ENCODE measurements around the gene FGF22. TPM values are rescaled to one million over a fixed set of nuclear protein-coding genes. Genes with fewer than 3 reads are reported as not detected.
A peak's percentile ranks its signal among the peaks of the same experiment; 100 is the strongest.
"Not testable (repeated sequence)": the region's sequence is repeated elsewhere in the genome, so short reads cannot be mapped to it uniquely, and the experiment has no call there.

FGF22 gene
- total and polyA plus RNA-seq, 7 experiments from 2014 or later, result 0.17 to 1.8 (median 0.95) TPM; not detected in 3

DNA sequence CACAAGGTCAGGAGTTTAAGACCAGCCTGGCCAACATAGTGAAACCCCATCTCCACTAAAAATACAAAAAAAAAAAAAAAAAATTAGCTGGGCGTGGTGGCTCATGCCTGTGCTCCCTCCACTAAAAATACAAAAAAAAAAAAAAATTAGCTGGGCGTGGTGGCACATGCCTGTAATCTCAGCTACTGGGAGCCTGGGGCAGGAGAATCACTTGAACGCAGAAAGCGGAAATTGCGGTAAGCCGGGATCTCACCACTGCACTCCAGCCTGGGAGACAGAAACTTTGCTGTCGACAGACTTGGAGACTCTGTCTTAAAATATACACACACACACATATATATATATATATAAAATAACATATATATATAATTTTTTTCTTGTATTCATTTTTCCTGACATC lies 13.1 kb upstream of the FGF22 start:
- H3K9me3 ChIP-seq (ENCODE audit: control insufficient read depth in 2 of 3, low read length in 3 of 3); H3K27me3 ChIP-seq (ENCODE audit: control insufficient read depth in 2 of 2, insufficient read depth in 2 of 2, low read length in 2 of 2); H3K27ac ChIP-seq (ENCODE audit: low read depth, low read length); DNase-seq; H3K4me3 Mint-ChIP-seq; H3K27me3 Mint-ChIP-seq; ATAC-seq; POLR2A ChIA-PET; H3K27ac Mint-ChIP-seq; H3K9me3 Mint-ChIP-seq; H3K4me1 ChIP-seq (ENCODE audit: control insufficient read depth in 2 of 2, insufficient read depth in 2 of 2, low read length in 2 of 2); H3K4me3 ChIP-seq (ENCODE audit: low read length); intact Hi-C loops (cut with micrococcal nuclease): not testable (repeated sequence)
- CTCF ChIA-PET, result interaction anchor here (0.6 to 1.0 kb wide), 2 partner anchors 39 to 134 kb away, joined by 3 to 7 read pairs; no protein-coding TSS in a partner anchor
- peaks cover 0 to 80% (median 6%) of the 10 kb centered on the region in 3 experiments for H3K36me3 ChIP-seq (ENCODE audit: control insufficient read depth in 2 of 3, insufficient read depth in 3 of 3, low read length in 3 of 3)
- peaks cover 4 to 26% (median 10%) of the 10 kb centered on the region in 5 donors for H3K36me3 Mint-ChIP-seq
- peaks cover 10 to 25% (median 19%) of the 10 kb centered on the region in 7 donors for H3K4me1 Mint-ChIP-seq

DNA sequence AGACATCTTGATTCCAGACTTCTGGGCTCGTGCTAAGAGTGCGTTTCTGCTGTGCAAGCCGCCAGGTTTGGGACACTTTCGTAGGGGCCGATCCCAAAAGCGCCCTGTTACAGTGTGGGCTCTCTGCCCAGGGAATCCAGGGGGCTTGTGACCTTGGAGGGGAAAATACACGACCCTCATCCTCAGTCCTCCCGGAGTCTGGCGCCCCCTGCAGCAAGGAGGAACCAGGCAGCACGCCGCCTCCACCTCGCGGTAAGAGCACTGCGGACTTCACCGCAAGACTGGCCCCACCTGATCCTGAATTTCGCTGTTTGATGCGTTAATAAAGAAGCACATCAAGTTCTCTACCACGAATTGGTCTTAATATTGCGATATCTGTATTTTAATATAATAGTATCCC lies 11.5 kb upstream of the FGF22 start:
- Histone ChIP-seq H3K4me3 (ENCODE audit: low read length) (no peak overlapping the region), H3K36me3 (ENCODE audit: control insufficient read depth in 2 of 3, insufficient read depth in 3 of 3, low read length in 3 of 3) (peaks cover 0 to 64% (median 6%) of the 10 kb centered on the region in 3 experiments), H3K9me3 (ENCODE audit: control insufficient read depth in 2 of 3, low read length in 3 of 3) (no peaks in the 10 kb centered on the region), H3K4me1 (ENCODE audit: control insufficient read depth in 2 of 2, insufficient read depth in 2 of 2, low read length in 2 of 2) (peaks cover 0 to 8% of the 10 kb centered on the region in 2 donors), H3K27ac (ENCODE audit: low read depth, low read length) (no peak overlapping the region), H3K27me3 (ENCODE audit: control insufficient read depth in 2 of 2, insufficient read depth in 2 of 2, low read length in 2 of 2) (no peaks in the 10 kb centered on the region)
- Mint-ChIP-seq H3K36me3 (peaks cover 4 to 26% (median 10%) of the 10 kb centered on the region in 5 donors), H3K27me3 (no peaks in the 10 kb centered on the region), H3K4me1 (peaks cover 10 to 32% (median 19%) of the 10 kb centered on the region in 7 donors), H3K4me3 (no peak overlapping the region), H3K27ac (no peak overlapping the region), H3K9me3 (peaks cover 0 to 2% (median 0%) of the 10 kb centered on the region in 11 donors)
- no peak for DNase-seq
- no peak for ATAC-seq
- ChIA-PET CTCF (interaction anchor here (0.7 kb wide), 1 partner anchor 27 kb away, joined by 4 read pairs; no protein-coding TSS in a partner anchor), POLR2A (no interaction called here)
- intact Hi-C loops (cut with micrococcal nuclease), result no loop called here

DNA sequence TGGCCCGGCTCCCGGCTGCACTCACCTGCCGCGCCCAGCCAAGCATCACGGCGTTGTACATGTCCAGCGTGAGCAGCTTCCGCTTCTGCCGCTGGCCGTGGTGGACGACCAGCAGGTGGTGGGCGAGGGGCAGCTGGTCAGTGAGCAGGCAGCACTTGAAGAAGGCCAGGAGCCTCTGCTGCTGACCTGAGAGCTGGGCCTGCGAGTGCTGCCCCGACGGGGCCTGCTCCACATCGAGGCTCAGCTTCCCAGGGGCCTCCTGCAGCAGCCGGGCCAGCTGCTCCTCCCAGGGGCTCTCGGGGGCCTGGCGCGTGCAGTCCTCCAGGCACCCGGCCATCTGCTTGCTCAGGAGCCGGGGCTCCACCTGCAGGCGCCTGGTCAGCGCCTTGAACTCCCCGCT lies 10.2 kb upstream of the FGF22 start:
- H3K36me3 ChIP-seq (ENCODE audit: control insufficient read depth in 2 of 3, insufficient read depth in 3 of 3, low read length in 3 of 3), result peaks cover 0 to 50% (median 6%) of the 10 kb centered on the region in 3 experiments
- CTCF ChIA-PET; ATAC-seq; H3K27me3 ChIP-seq (ENCODE audit: control insufficient read depth in 2 of 2, insufficient read depth in 2 of 2, low read length in 2 of 2); H3K4me3 Mint-ChIP-seq; H3K4me3 ChIP-seq (ENCODE audit: low read length); H3K27me3 Mint-ChIP-seq; H3K9me3 ChIP-seq (ENCODE audit: control insufficient read depth in 2 of 3, low read length in 3 of 3); H3K27ac ChIP-seq (ENCODE audit: low read depth, low read length); H3K27ac Mint-ChIP-seq; DNase-seq; intact Hi-C loops (cut with micrococcal nuclease); H3K9me3 Mint-ChIP-seq: not testable (repeated sequence)
- peaks cover 4 to 19% (median 10%) of the 10 kb centered on the region in 5 donors for H3K36me3 Mint-ChIP-seq
- peaks cover 18 to 42% (median 26%) of the 10 kb centered on the region in 7 donors for H3K4me1 Mint-ChIP-seq
- peaks cover 6 to 13% of the 10 kb centered on the region in 2 donors for H3K4me1 ChIP-seq (ENCODE audit: control insufficient read depth in 2 of 2, insufficient read depth in 2 of 2, low read length in 2 of 2)
- POLR2A ChIA-PET, result interaction anchor here (1.2 kb wide), 1 partner anchor 9 kb away, joined by 3 read pairs; no protein-coding TSS in a partner anchor

- POLR2A ChIA-PET, result interaction anchor here (1.2 to 2.0 kb wide), 2 partner anchors 8 to 30 kb away, joined by 3 to 5 read pairs; no protein-coding TSS in a partner anchor
- Mint-ChIP-seq H3K27ac (peak overlapping the region in 2 of 9 donors; percentile 18 to 52), H3K9me3 (peaks cover 0 to 2% (median 0%) of the 10 kb centered on the region in 11 donors), H3K27me3 (no peaks in the 10 kb centered on the region), H3K36me3 (peaks cover 4 to 19% (median 10%) of the 10 kb centered on the region in 5 donors), H3K4me3 (peak overlapping the region in 5 of 10 donors; percentile 16 to 95 (median 45)), H3K4me1 (peaks cover 18 to 42% (median 26%) of the 10 kb centered on the region in 7 donors)
- Histone ChIP-seq H3K36me3 (ENCODE audit: control insufficient read depth in 2 of 3, insufficient read depth in 3 of 3, low read length in 3 of 3) (peaks cover 0 to 44% (median 6%) of the 10 kb centered on the region in 3 experiments), H3K27me3 (ENCODE audit: control insufficient read depth in 2 of 2, insufficient read depth in 2 of 2, low read length in 2 of 2) (no peaks in the 10 kb centered on the region), H3K27ac (ENCODE audit: low read depth, low read length) (no peak overlapping the region), H3K4me1 (ENCODE audit: control insufficient read depth in 2 of 2, insufficient read depth in 2 of 2, low read length in 2 of 2) (peaks cover 6 to 13% of the 10 kb centered on the region in 2 donors), H3K4me3 (ENCODE audit: low read length) (no peak overlapping the region), H3K9me3 (ENCODE audit: control insufficient read depth in 2 of 3, low read length in 3 of 3) (no peaks in the 10 kb centered on the region)
- intact Hi-C loops (cut with micrococcal nuclease), result no loop called here
- ATAC-seq (no peak), DNase-seq (no peak)
- CTCF ChIA-PET, result no interaction called here
Observed at GRCh38 chr19:629961-630714, 9.5 kb upstream of the FGF22 start.

DNA sequence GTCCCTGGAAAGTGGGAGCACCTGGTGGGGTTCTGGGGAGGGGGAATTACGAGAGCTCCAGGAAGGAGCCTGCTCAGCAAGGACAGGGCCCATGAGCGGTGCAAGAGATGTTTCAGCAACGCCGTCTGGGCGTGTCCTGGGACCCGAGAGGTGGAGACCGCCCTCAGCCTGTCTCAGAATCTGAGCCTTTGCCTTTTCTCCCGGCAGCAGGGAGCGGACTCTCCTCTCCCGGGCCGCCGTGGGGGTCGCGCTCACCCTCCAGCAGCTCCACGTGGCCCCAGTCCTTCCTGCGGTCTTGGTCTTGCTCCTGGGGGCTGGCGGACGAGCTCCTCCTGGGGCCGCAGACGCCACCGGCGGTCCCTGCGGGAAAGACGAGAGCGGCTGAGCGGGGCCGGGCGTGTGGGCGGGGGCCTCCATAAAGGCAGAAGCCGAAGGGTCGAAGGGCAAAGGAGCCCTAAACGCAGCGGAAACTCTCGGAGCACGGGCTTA lies 7.1 kb upstream of the FGF22 start:
- Histone ChIP-seq H3K27ac (ENCODE audit: low read depth, low read length) (peak overlapping the region; percentile 78), H3K4me1 (ENCODE audit: control insufficient read depth in 2 of 2, insufficient read depth in 2 of 2, low read length in 2 of 2) (peaks cover 6 to 13% of the 10 kb centered on the region in 2 donors), H3K9me3 (ENCODE audit: control insufficient read depth in 2 of 3, low read length in 3 of 3) (no peaks in the 10 kb centered on the region), H3K4me3 (ENCODE audit: low read length) (peak overlapping the region; percentile 91), H3K27me3 (ENCODE audit: control insufficient read depth in 2 of 2, insufficient read depth in 2 of 2, low read length in 2 of 2) (no peaks in the 10 kb centered on the region), H3K36me3 (ENCODE audit: control insufficient read depth in 2 of 3, insufficient read depth in 3 of 3, low read length in 3 of 3) (peaks cover 0 to 33% (median 6%) of the 10 kb centered on the region in 3 experiments)
- intact Hi-C loops (cut with micrococcal nuclease), result loop anchor here (1.0 to 2.0 kb wide), 10 partner anchors 21 to 165 kb away; partner anchors contain the start of genes BSG (in 2 of the 2), PTBP1 (in 2 of the 2), CDC34 (in 1 of the 2) and HCN2 (in 1 of the 2)
- H3K36me3 Mint-ChIP-seq, result peaks cover 0 to 12% (median 5%) of the 10 kb centered on the region in 5 donors
- peak overlapping the region; percentile 89 to 97 (median 93) for H3K27ac Mint-ChIP-seq
- H3K4me3 Mint-ChIP-seq, result peak overlapping the region; percentile 92 to 99 (median 97)
- ChIA-PET CTCF (interaction anchor here (1.4 kb wide), 1 partner anchor 49 kb away, joined by 3 read pairs; no protein-coding TSS in a partner anchor), POLR2A (interaction anchor here (0.6 to 2.5 kb wide), 5 partner anchors 19 to 31 kb away, joined by 3 to 18 read pairs (median 3); partner anchors contain the start of gene RNF126)
- no peaks in the 10 kb centered on the region for H3K27me3 Mint-ChIP-seq
- peak in 1 of 9 donors; percentile 67 for DNase-seq
- peaks cover 0 to 2% (median 0%) of the 10 kb centered on the region in 11 donors for H3K9me3 Mint-ChIP-seq
- H3K4me1 Mint-ChIP-seq, result peaks cover 13 to 41% (median 24%) of the 10 kb centered on the region in 7 donors
- ATAC-seq, result no peak

DNA sequence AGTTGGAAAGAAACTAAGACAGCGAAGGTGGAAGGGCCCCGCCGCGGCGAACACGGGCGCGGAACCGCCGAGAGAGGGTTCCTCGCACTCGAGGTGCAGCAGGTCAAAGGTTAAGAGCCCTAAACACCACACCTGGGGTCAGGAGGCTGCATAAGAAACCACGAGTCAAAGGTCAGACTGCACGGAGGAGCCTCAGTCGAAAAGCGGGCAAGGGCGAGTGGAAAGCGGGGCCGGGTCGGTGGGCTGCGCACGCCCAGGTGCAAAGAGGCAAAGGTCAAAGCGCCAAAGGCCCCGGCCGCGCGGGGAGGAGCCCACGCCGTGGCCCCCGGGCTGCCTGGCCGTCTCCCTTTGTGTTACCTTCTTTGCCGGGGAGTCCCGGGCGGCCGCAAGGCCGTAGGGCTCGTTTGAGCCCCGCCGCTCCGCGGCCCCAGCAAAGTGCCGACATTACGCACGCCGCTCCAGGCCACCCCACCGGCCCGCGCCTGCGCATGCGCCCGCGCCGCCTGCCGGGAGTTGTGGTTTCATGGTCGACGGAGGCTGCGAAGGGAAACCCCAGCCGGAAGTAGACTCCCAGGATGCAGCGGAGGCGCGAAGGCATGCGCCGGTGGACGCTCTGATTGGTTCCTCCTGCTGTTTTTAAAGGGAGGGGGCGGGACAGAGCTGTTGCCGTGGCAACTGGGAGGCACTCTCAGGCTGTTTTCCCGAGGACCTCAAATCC lies 6.5 kb upstream of the FGF22 start, which contains the start of gene POLRMT:
Gene POLRMT, minus strand, starts transcription at position 470 of the 718 bp plus-strand sequence. Its CDS starts 25 bp downstream, at position 445.
- no peaks in the 10 kb centered on the region for H3K27me3 Mint-ChIP-seq
- H3K36me3 Mint-ChIP-seq, result peaks cover 0 to 10% (median 5%) of the 10 kb centered on the region in 5 donors
- intact Hi-C loops (cut with micrococcal nuclease), result loop anchor here (1.0 to 2.0 kb wide), 10 partner anchors 22 to 164 kb away; partner anchors contain the start of genes BSG (in 2 of the 2), PTBP1 (in 2 of the 2), CDC34 (in 1 of the 2) and HCN2 (in 1 of the 2)
- ChIA-PET CTCF (no interaction called here), POLR2A (interaction anchor here (0.6 to 2.5 kb wide), 9 partner anchors 23 to 957 kb away, joined by 3 to 18 read pairs (median 4); partner anchors contain the start of genes CDC34 and RNF126)
- no peaks in the 10 kb centered on the region for H3K9me3 ChIP-seq (ENCODE audit: control insufficient read depth in 2 of 3, low read length in 3 of 3)
- H3K9me3 Mint-ChIP-seq, result peaks cover 0 to 2% (median 0%) of the 10 kb centered on the region in 11 donors
- peaks cover 13 to 41% (median 24%) of the 10 kb centered on the region in 7 donors for H3K4me1 Mint-ChIP-seq
- peak; percentile 99 for ATAC-seq
- H3K36me3 ChIP-seq (ENCODE audit: control insufficient read depth in 2 of 3, insufficient read depth in 3 of 3, low read length in 3 of 3), result peaks cover 0 to 27% (median 6%) of the 10 kb centered on the region in 3 experiments
- H3K4me1 ChIP-seq (ENCODE audit: control insufficient read depth in 2 of 2, insufficient read depth in 2 of 2, low read length in 2 of 2), result peaks cover 6 to 13% of the 10 kb centered on the region in 2 donors
- peak within 1 kb of the TSS; percentile 89 to 97 (median 93) for H3K27ac Mint-ChIP-seq
- H3K4me3 ChIP-seq (ENCODE audit: low read length), result peak within 1 kb of the TSS; percentile 91
- H3K27ac ChIP-seq (ENCODE audit: low read depth, low read length), result peak within 1 kb of the TSS; percentile 78
- H3K4me3 Mint-ChIP-seq, result peak within 1 kb of the TSS; percentile 92 to 99 (median 97)
- peak; percentile 87 to 99 (median 96) for DNase-seq
- H3K27me3 ChIP-seq (ENCODE audit: control insufficient read depth in 2 of 2, insufficient read depth in 2 of 2, low read length in 2 of 2), result no peaks in the 10 kb centered on the region
